HepG2 (cell line): Measurements from ENCODE around the gene PATL2. TPM values are rescaled to one million over a fixed set of nuclear protein-coding genes. Genes with fewer than 3 reads are reported as not detected.

Experiments used
- FIP1L1 ChIP-seq: fragments of 200-400 bp; formaldehyde crosslinking; IDR thresholded peaks from 2 replicates; pipeline ENCODE4 v1.6.1; 2018; ENCODE audit warnings: low read depth, mild to moderate bottlenecking, low read length, moderate library complexity, borderline replicate concordance; ENCODE audit not compliant: insufficient read depth
- HNRNPK ChIP-seq: fragments of 200-400 bp; formaldehyde crosslinking; IDR thresholded peaks from 2 replicates; pipeline ENCODE4 v1.6.1; 2018; ENCODE audit warnings: low read length, low read depth, moderate library complexity, mild to moderate bottlenecking; ENCODE audit not compliant: poor library complexity, severe bottlenecking
- HNRNPL ChIP-seq: fragments of 200-400 bp; formaldehyde crosslinking; IDR thresholded peaks from 2 replicates; pipeline ENCODE4 v1.6.1; 2017; ENCODE audit warnings: mild to moderate bottlenecking, low read depth, low read length
- MAX ChIP-seq: IDR thresholded peaks from 2 replicates; pipeline ENCODE4 v1.6.1; 2012; ENCODE audit warnings: inconsistent platforms
- MYNN ChIP-seq: sonication (generic); formaldehyde crosslinking; IDR thresholded peaks from 2 replicates; pipeline ENCODE4 v1.4.0; 2020; ENCODE audit warnings: mild to moderate bottlenecking, low read depth, missing genetic modification reagents
- ONECUT2 ChIP-seq: sonication (generic); formaldehyde crosslinking; IDR thresholded peaks from 2 replicates; pipeline ENCODE4 v1.4.0; 2020; ENCODE audit warnings: missing genetic modification reagents
- RARA ChIP-seq: IDR thresholded peaks from 2 replicates; pipeline ENCODE4 v1.6.1; 2016; ENCODE audit warnings: missing genetic modification reagents, missing compliant biosample characterization
- ZBTB40 ChIP-seq, 2 experiments: fragments of 450-650 bp in 1 of 2; sonication (generic) in 1 of 2; formaldehyde crosslinking in 1 of 2; IDR thresholded peaks; 2 replicates each; pipeline versions ENCODE4 v1.6.1 to v1.8.0; 2016 to 2022; ENCODE audit warnings: antibody characterized with exemption in 1 of 2, mild to moderate bottlenecking in 1 of 2, missing genetic modification reagents in 1 of 2
- ZNF317 ChIP-seq: sonication (generic); formaldehyde crosslinking; IDR thresholded peaks from 2 replicates; pipeline ENCODE4 v1.5.0; 2020; ENCODE audit warnings: mild to moderate bottlenecking, missing genetic modification reagents
- ZNF512B ChIP-seq: sonication (generic); formaldehyde crosslinking; IDR thresholded peaks from 2 replicates; pipeline ENCODE4 v1.5.1; 2020; ENCODE audit warnings: missing genetic modification reagents, mild to moderate bottlenecking, borderline replicate concordance
- ZNF574 ChIP-seq: sonication (generic); formaldehyde crosslinking; IDR thresholded peaks from 2 replicates; pipeline ENCODE4 v1.4.0; 2020; ENCODE audit warnings: missing genetic modification reagents
- polyA plus RNA-seq, 8 experiments: library from polyadenylated mRNA; depleted of rRNA in 3 of 8; stranded (reverse) in 7 of 8; unstranded in 1 of 8; fragments of >200 nt; fragmentation: Illumina TruSeq in 4 of 8; extraction: Trizol in 4 of 8; gene quantifications; 2 replicates each; pipeline versions ENCODE4 v1.2.1 to v1.2.3, GENCODE V29; 2011 to 2016; ENCODE audit warnings: low read depth in 4 of 8, missing spikeins in 1 of 8, mixed read lengths in 1 of 8; ENCODE audit not compliant: insufficient read depth in 1 of 8
- total RNA-seq, 5 experiments: library from RNA; depleted of rRNA; stranded (reverse); fragments of >200 nt; fragmentation: Illumina TruSeq; extraction: Trizol; gene quantifications; 2 replicates each; pipeline ENCODE4 v1.2.3, GENCODE V29; 2016; ENCODE audit warnings: low read depth in 1 of 5

The PATL2 gene
- total and polyA plus RNA-seq, 2 of the 13 experiments (the other 11 are each of a cell fraction or from before 2014, with no cell fraction given) = 0.15 to 0.53 TPM

GRCh38 chr15:44726568-44727484, 15.7 kb upstream of the PATL2 start (continued):
- no peak for TF ChIP-seq HNRNPK
- TF ChIP-seq ZNF512B (CRISPR knock-in tag) = no peak
- no peak for TF ChIP-seq MAX
- no peak for TF ChIP-seq ONECUT2 (CRISPR knock-in tag)
- TF ChIP-seq FIP1L1 = no peak
- peak; percentile 55 for TF ChIP-seq RARA (CRISPR knock-in tag)
- no peak for TF ChIP-seq HNRNPL
- TF ChIP-seq ZBTB40 (IDR thresholded peaks at IDR 0.05) = no peak
- TF ChIP-seq ZBTB40 (CRISPR knock-in tag; IDR thresholded peaks at IDR 0.05) = no peak
- no peak for TF ChIP-seq MYNN (CRISPR knock-in tag)
- TF ChIP-seq ZNF574 = no peak
- TF ChIP-seq ZNF317 (CRISPR knock-in tag) = no peak
